Measurements from ENCODE around the gene ZNF672. TPM values are rescaled to one million over a fixed set of nuclear protein-coding genes. Genes with fewer than 3 reads are reported as not detected.

ZNF672 gene
- polyA plus RNA-seq, 1 experiment = 17.1 TPM

- ChIA-PET POLR2A (no interaction called here), CTCF (interaction anchor here (1.5 kb wide), 1 partner anchor 36 kb away, joined by 3 read pairs; the partner anchor contains the start of gene SH3BP5L)
- no peak for TF ChIP-seq CTCF (IDR thresholded peaks at IDR 0.05; ENCODE audit: insufficient read depth, low read depth, low read length)
- Histone ChIP-seq H3K27me3 (ENCODE audit: control insufficient read depth, insufficient read depth, low read length) (no peaks in the 10 kb centered on the region), H3K4me3 (ENCODE audit: low read depth, low read length) (peak overlapping the region; percentile 56), H3K36me3 (ENCODE audit: control insufficient read depth, insufficient read depth, low read length) (no peaks in the 10 kb centered on the region)
- DNase-seq (ENCODE audit: low read depth) = no peak
Observed at GRCh38 chr1:248862695-248862997, 24.6 kb downstream of the ZNF672 start.

DNA sequence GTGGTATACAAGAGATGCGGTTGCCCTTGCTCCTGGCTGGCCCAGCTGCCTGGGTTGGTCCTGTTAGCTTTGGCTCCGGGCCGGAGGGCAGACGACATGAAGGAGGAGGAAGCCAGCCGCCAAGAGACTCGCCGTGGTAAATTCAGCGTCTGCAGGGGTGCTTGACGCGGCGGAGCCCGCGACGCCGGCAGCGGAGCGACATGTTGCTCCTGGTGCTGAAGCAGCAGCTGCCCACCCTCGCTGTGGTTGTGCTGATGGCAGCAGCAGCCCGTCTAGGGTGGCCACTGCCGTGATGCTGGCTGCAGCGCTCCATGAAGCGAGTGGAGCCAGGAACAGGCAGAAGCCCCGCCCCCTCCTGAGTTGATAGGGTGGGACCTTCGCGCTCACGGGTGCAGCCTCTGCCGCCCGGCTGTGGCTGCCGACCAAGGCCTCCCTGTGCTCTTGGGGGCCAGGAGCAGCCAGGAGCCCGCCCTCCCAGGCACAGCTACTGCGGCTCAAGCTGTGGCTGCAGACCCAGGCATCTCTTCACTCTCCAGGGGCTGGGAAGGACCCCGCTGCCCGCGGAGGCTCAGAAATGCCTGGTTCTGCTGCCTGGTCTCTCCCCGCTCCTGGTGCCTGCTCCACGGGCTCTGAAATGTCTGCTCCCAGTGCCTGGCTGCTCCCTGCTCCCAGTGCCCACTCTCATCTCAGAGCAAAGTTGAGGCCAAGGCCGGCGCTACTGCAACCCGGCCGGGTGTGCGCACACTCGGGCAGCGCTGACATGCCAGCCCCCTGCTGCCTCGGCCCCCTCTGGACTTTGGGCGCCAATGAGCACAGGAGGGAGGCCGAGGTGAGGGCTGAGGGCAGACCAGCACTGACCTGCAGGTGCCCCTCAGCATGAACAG is 25.2 kb downstream of the ZNF672 start:
- Histone ChIP-seq H3K4me3 (ENCODE audit: low read depth, low read length) (peak overlapping the region; percentile 56), H3K27me3 (ENCODE audit: control insufficient read depth, insufficient read depth, low read length) (no peaks in the 10 kb centered on the region), H3K36me3 (ENCODE audit: control insufficient read depth, insufficient read depth, low read length) (no peaks in the 10 kb centered on the region)
- ChIA-PET CTCF (interaction anchor here (1.5 kb wide), 1 partner anchor 37 kb away, joined by 3 read pairs; the partner anchor contains the start of gene SH3BP5L), POLR2A (no interaction called here)
- TF ChIP-seq CTCF (IDR thresholded peaks at IDR 0.05; ENCODE audit: insufficient read depth, low read depth, low read length) = no peak
- DNase-seq (ENCODE audit: low read depth) = no peak

DNA sequence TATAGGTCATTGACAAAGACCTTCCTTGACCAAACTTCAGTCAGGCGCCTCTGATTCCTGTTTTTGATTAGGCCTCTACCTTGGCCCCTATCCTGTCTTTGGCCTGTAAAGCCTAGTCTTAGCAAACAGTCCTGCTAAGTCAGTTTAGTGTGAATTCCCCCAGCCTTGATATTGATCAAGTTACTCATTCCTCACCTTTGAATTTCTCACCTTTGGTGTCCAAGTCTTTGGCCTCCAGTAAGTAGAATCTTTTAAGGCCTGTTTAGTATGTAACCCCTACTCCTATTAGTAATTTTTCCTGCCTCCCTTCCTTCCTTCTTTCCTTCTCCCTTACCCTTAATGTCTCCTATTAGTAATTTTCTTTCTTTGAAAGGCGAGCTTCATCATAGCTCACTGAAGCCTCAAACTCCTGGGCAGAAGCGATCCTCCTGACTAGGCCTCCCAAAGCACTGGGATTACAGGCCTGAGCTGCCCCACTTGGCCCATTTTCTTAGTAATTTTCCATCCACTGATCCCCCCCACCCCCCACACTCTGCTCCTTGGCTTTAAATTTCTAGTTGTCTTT is 33.9 kb downstream of the ZNF672 start:
- no peak overlapping the region for H3K4me3 ChIP-seq (ENCODE audit: low read depth, low read length)
- ChIA-PET POLR2A (no interaction called here), CTCF (interaction anchor here (3.2 kb wide), 1 partner anchor 13 kb away, joined by 9 read pairs; no protein-coding TSS in a partner anchor)
- TF ChIP-seq CTCF (IDR thresholded peaks at IDR 0.05; ENCODE audit: insufficient read depth, low read depth, low read length) = no peak
- DNase-seq (ENCODE audit: low read depth) = no peak
- H3K36me3 ChIP-seq (ENCODE audit: control insufficient read depth, insufficient read depth, low read length) = no peaks in the 10 kb centered on the region
- H3K27me3 ChIP-seq (ENCODE audit: control insufficient read depth, insufficient read depth, low read length) = no peaks in the 10 kb centered on the region

DNA sequence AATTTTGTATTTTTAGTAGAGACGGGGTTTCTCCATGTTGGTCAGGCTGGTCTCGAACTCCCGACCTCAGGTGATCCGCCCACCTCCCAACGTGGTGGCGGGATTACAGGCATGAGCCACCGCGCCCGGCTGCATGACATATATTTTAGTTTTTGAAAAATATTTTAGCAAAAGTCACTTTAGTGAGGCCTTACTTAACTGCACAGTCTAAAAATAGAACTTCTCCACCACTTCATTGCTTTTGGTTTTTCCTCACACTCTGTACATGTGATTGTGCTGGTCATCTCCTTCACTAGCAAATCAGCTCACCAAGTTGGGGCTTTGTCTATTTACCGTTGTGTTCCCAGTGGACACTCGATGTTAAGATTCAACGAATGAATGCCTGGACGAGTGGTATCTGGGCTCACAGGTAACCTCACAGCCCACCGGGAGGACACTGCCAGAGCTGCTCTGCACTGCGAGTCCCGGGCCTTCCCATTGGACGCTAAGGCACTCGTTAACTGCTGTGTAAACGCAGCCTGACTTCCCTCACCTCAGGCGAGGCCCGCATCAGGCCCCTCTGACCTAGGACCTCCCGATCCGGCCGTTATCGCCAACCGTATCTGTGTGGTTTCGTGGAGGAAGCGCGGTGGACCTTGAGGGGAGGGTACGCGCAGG is 34.9 kb downstream of the ZNF672 start:
- ChIA-PET CTCF (interaction anchor here (0.5 to 3.2 kb wide), 4 partner anchors 12 to 31 kb away, joined by 3 to 9 read pairs (median 6); partner anchors contain the start of gene ZNF692), POLR2A (interaction anchor here (0.6 kb wide), 1 partner anchor 169 kb away, joined by 3 read pairs; no protein-coding TSS in a partner anchor)
- DNase-seq (ENCODE audit: low read depth) = no peak
- TF ChIP-seq CTCF (IDR thresholded peaks at IDR 0.05; ENCODE audit: insufficient read depth, low read depth, low read length) = no peak
- H3K36me3 ChIP-seq (ENCODE audit: control insufficient read depth, insufficient read depth, low read length) = no peaks in the 10 kb centered on the region
- H3K27me3 ChIP-seq (ENCODE audit: control insufficient read depth, insufficient read depth, low read length) = no peaks in the 10 kb centered on the region
- H3K4me3 ChIP-seq (ENCODE audit: low read depth, low read length) = peak overlapping the region; percentile 49

Measured in BJ (cell line).